Activated CD4-positive, alpha-beta T cell treated with anti-CD3 and anti-CD28 coated beads, Interleukin-2, amount 50 U/mL, for 4 hours (primary cell): ENCODE results near the gene SPECC1L.

ENCODE experiments used
- DNase-seq, 2 experiments: peaks; one replicate each; pipeline ENCODE4 v3.0.0-alpha.2; 2020

SPECC1L gene

GRCh38 chr22:24455039-24455438 is 184.4 kb downstream of the SPECC1L start:
- no peak for DNase-seq

- DNase-seq: no peak
Observed at GRCh38 chr22:24455751-24456426, 185.3 kb downstream of the SPECC1L start.

- no peak for DNase-seq
Observed at GRCh38 chr22:24457894-24458420, 187.3 kb downstream of the SPECC1L start.

- DNase-seq: no peak
Observed at GRCh38 chr22:24459911-24460310, 189.3 kb downstream of the SPECC1L start.

- no peak for DNase-seq
Observed at GRCh38 chr22:24460418-24461089, 189.9 kb downstream of the SPECC1L start.

GRCh38 chr22:24463071-24463760 is 192.6 kb downstream of the SPECC1L start:
- DNase-seq: no peak

GRCh38 chr22:24465566-24465965 is 194.9 kb downstream of the SPECC1L start:
- DNase-seq: no peak

- DNase-seq: no peak
Observed at GRCh38 chr22:24465975-24466374, 195.3 kb downstream of the SPECC1L start.

- DNase-seq: no peak
Observed at GRCh38 chr22:24466716-24467328, 196.2 kb downstream of the SPECC1L start.

GRCh38 chr22:24467340-24467739 is 196.7 kb downstream of the SPECC1L start:
- no peak for DNase-seq
